HL-60 (cell line): ENCODE measurements around the gene KIF4B.

ENCODE experiments used
- CTCF ChIP-seq: IDR thresholded peaks from one replicate; pipeline ENCODE4 v1.5.1; 2011; ENCODE audit warnings: low read length, control low read depth, inconsistent platforms; ENCODE audit not compliant: insufficient read depth
- GABPA ChIP-seq: IDR thresholded peaks from 2 replicates; pipeline ENCODE4 v1.6.1; 2012; ENCODE audit warnings: low read depth
- POLR2AphosphoS5 ChIP-seq: IDR thresholded peaks from 2 replicates; pipeline ENCODE4 v1.6.1; 2012; ENCODE audit warnings: low read depth

DNA sequence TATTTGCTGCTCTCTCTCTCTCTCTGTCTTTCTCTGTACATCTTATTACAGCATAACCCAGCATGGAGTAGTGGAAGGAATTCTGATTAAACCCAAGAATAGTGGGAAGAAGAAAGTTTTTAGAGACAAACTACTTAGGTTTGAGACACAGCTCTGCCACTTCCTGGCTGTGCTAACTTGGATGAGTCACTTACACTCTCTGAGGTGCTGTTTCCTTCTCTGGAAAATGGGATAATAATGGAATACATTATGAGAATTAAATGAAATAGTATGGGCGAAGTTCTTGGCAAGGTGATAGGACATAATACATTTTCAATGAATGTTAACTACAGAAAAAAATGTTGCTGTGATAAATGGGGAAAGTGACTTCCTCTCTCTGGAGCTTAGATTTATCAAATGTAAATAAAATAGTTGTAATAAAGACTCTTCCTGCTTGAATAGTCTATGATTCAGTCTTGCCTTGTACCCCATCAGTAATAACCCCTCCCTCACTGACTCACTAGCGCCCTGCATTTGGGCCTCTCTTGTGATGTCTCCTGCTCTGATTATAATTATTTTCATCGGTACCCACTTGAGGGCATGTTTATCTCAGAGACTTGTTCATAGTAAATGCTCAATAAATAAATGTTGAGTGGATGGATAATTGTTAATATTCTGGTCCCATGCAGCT is 27.6 kb downstream of the KIF4B start:
- TF ChIP-seq CTCF: no peak
- TF ChIP-seq GABPA: no peak
- no peak for TF ChIP-seq POLR2AphosphoS5
